ENCODE results near the gene TMEM63A.

- TF ChIP-seq CTCF (IDR thresholded peaks at IDR 0.05): no peak
- no peak for TF ChIP-seq ZFX (IDR thresholded peaks at IDR 0.05; ENCODE audit: borderline replicate concordance)
These were observed 5.2 kb downstream of the TMEM63A start for GRCh38 chr1:225876900-225877510.
